ENCODE measurements around the gene SGSM1.

DNA sequence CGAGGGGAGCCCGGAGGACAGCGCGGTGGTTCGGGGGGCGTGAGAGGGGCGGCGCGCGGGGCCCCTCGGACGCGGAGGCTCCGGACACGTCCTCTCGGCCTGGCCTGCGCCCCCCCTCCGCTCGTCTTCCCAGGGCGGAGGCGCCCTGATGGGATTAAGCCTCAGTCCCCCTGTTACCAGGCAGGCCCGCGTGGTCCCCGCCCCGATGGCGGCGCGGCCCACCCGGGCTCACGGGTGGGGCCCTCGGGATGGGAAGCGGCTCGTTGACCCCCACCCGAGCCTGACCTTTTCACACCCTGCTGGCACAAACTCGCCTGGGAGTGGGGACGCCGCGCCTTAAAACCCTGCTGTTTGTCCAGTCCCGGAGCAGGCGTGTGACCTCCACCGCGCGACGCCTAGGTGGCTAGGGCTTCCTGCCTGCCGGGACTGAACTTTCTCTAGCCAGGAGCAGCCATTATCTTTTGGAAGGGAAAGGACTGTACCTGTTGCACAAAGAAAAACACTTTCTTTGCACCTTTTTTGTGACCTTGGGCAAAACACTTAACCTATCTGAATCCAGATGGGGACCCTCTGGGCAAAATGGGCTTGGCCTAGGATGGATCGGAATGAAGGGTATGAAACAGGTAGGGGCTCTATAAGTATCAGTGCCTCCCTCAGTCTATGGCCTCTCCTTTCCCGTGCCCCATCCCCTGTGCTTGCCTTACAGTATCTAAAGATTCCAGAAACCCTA is 147.5 kb downstream of the SGSM1 start:
- TF ChIP-seq, protein P1, sequence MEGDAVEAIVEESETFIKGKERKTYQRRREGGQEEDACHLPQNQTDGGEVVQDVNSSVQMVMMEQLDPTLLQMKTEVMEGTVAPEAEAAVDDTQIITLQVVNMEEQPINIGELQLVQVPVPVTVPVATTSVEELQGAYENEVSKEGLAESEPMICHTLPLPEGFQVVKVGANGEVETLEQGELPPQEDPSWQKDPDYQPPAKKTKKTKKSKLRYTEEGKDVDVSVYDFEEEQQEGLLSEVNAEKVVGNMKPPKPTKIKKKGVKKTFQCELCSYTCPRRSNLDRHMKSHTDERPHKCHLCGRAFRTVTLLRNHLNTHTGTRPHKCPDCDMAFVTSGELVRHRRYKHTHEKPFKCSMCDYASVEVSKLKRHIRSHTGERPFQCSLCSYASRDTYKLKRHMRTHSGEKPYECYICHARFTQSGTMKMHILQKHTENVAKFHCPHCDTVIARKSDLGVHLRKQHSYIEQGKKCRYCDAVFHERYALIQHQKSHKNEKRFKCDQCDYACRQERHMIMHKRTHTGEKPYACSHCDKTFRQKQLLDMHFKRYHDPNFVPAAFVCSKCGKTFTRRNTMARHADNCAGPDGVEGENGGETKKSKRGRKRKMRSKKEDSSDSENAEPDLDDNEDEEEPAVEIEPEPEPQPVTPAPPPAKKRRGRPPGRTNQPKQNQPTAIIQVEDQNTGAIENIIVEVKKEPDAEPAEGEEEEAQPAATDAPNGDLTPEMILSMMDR (IDR thresholded peaks at IDR 0.05 in 4 of 5, conservative IDR thresholded peaks at IDR 0.05 in 1 of 5), result no peak
- no peak for TF ChIP-seq POLR2A (IDR thresholded peaks at IDR 0.05)

Measured in gastrocnemius medialis (tissue), 4 donors.